Activated effector memory CD4-positive, alpha-beta T cell treated with anti-CD3 and anti-CD28 coated beads, Interleukin-2, amount 50 U/mL, for 16 hours (primary cell): ENCODE measurements around the gene NCR3LG1.
A peak's percentile ranks its signal among the peaks of the same experiment; 100 is the strongest.

ENCODE experiments used
- DNase-seq: peaks from one replicate; pipeline ENCODE4 v3.0.0-alpha.2; 2020

NCR3LG1 gene, protein sequence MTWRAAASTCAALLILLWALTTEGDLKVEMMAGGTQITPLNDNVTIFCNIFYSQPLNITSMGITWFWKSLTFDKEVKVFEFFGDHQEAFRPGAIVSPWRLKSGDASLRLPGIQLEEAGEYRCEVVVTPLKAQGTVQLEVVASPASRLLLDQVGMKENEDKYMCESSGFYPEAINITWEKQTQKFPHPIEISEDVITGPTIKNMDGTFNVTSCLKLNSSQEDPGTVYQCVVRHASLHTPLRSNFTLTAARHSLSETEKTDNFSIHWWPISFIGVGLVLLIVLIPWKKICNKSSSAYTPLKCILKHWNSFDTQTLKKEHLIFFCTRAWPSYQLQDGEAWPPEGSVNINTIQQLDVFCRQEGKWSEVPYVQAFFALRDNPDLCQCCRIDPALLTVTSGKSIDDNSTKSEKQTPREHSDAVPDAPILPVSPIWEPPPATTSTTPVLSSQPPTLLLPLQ

GRCh38 chr11:17351510-17352176, at the start of gene NCR3LG1:
Gene NCR3LG1 (plus strand): TSS chr11:17351800. CDS start chr11:17351970, 170 bp downstream.
- DNase-seq: peak; percentile 85

- DNase-seq: no peak
Observed at GRCh38 chr11:17313349-17314231, 38.0 kb upstream of the NCR3LG1 start.

DNA sequence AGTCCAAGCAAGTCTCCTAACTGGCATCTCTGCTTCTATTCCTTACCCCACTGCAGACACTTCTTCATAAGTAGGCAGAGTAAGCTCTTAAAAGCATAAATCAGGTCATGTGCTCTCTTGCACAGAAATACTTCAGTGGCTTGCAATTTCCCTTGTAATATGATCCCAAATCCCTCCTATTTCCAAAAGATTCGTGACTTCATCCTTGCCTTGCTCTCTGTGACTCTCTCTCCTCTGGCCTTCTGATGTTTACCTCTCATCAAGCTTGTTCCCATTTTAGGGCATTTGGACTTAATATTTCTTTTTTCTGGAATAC, 37.4 kb upstream of the NCR3LG1 start:
- no peak for DNase-seq

GRCh38 chr11:17314904-17315426, 36.6 kb upstream of the NCR3LG1 start:
- DNase-seq: no peak

DNA sequence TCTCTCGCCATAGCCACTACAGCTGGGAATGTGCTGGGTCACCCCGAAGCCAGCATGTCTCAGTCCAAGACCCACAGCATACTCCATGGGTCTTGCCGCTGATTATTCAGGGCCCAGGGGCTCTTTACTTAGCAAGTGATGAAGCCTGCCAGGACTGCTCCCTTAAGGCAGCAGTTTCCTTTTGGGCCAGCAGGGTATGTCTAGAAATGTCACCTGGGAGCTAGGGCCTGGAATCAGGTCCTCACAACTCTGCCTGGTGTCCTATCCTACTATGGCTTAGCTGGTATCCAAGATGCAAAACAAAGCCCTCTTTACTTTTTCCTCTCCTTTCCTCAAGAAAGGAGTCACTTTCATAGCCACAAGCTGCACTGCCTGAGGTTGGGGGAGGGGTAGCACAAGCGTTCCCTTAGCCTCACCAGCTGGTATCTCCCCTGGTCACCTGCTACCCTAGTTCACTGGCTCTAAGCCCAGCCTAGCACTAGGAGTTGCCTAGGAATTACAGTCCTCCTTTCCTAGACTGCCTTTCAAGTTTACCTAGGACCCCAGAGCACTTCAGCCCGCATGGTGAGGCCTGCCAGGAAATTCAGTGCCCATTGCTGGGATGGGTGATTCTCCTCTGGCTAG, 22.6 kb upstream of the NCR3LG1 start:
- no peak for DNase-seq

GRCh38 chr11:17331669-17332068, 19.9 kb upstream of the NCR3LG1 start:
- no peak for DNase-seq

GRCh38 chr11:17333799-17334586, 17.6 kb upstream of the NCR3LG1 start:
- DNase-seq: no peak

- no peak for DNase-seq
Observed at GRCh38 chr11:17343257-17343656, 8.3 kb upstream of the NCR3LG1 start.

- no peak for DNase-seq
Observed at GRCh38 chr11:17343907-17344306, 7.7 kb upstream of the NCR3LG1 start.

GRCh38 chr11:17347676-17348075, 3.9 kb upstream of the NCR3LG1 start:
- DNase-seq: no peak

- DNase-seq: no peak
Observed at GRCh38 chr11:17350455-17351171, 987 bp upstream of the NCR3LG1 start.

DNA sequence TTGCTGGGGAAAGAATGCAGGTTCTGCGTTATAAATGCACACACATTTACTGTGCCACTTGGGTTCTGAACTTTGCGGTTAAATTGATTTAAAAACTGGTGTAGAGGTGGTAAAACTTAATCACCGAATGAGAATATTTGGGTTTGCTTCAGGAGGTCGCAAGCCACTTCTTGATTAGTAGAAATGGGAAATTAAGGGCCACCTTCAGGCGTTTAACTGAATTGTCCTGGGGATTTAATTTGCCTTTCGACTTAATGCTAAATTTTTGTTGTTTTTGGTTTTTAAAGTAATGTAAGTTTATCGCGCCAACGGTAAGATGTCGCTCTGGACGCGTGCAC, 459 bp upstream of the NCR3LG1 start:
- no peak for DNase-seq

- peak; percentile 85 for DNase-seq
Observed at GRCh38 chr11:17352950-17353820, 1.6 kb downstream of the NCR3LG1 start.

DNA sequence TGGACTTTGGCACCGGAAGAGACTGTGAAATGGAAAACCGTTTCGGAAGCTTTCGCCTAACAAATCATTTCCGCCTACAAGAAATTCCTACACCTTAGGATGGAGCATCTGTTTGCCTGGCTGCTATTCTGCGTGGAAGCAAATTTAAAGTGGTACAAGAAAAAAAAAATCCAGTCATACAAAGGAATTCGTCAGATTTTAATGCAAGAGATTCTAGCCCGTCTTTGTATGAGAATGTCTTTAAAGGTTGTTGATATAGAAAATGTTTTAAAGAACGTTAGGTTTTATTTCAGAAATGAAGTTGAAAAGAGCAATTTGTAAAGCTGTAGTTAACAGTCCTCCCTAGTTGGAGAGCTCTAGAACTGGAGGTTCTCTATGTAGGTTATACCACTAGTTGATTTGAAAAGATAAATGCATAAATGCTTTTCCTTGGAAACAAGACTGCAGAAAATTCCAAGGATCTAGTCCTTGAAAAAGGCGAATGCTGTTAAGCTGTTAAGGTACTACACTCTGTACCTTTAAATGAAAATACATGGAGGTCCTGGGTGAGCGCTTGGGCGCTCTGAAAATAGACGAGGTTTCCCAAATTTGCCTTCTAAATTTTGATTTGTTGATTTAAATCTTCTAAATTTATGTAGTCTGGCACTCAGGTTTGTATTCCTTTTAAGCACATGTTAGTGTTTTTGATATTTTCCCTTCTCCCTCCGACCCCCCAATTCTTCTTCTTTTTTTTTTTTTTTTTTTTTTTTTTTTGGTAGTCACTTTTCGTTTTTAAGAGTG, 2.4 kb downstream of the NCR3LG1 start:
- no peak for DNase-seq

GRCh38 chr11:17354601-17354991, 3.0 kb downstream of the NCR3LG1 start:
- DNase-seq: peak; percentile 75

DNA sequence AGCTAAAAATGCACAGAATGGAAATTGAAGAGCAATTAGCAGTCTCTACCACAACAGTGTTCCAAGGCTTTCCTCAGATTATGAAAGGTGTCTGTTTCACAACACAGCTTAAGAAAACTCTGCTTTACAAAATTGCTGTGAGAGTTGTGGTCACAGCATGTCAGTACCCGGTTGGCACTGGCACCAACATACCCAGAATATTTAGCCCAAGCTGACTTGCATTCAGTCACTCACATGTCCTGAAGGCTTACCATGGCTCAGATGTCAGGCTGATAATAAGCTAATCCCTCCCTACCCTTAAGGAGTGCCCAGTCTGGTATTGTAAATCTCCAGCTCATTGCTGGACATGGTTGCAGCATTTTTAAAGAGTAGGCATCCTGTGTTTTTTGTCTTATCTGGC, 14.9 kb downstream of the NCR3LG1 start:
- no peak for DNase-seq

- DNase-seq: no peak
Observed at GRCh38 chr11:17368551-17368950, 17.0 kb downstream of the NCR3LG1 start.

DNA sequence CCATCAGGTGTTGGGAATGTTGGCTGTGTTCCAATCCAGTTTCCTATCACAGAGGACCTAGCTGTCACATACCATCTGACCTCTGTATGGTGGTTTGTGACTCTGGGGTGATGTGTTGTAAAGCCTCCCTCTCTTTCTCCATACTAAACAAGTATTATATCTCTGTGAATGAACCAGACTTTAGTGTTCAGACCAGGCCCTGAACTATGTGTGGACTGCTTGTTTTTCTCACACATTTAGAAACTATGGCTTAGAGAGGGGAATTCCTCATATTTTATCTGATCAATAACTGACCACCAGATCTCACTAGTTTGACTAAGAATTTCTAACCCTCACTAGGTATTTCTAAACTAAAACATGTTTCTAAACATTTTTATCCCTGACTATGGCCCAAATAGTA, 17.5 kb downstream of the NCR3LG1 start:
- no peak for DNase-seq

- DNase-seq: no peak
Observed at GRCh38 chr11:17369684-17370243, 18.2 kb downstream of the NCR3LG1 start.
